ENCODE measurements around the gene MED9.

- TF ChIP-seq POLR2A (IDR thresholded peaks at IDR 0.05) (no peak), CTCF (IDR thresholded peaks at IDR 0.05) (no peak), POLR2AphosphoS5 (IDR thresholded peaks at IDR 0.05) (peak; percentile 42 to 71 (median 44)), EP300 (IDR thresholded peaks at IDR 0.05) (no peak)
Observed at GRCh38 chr17:17535957-17536356, 59.2 kb downstream of the MED9 start.
